ENCODE results near the gene APRT. TPM values are rescaled to one million over a fixed set of nuclear protein-coding genes. Genes with fewer than 3 reads are reported as not detected.

Gene APRT
- total and polyA plus RNA-seq, 9 of the 15 experiments (the other 6 are each of a cell fraction or from before 2014, with no cell fraction given) = 41.7 to 409 (median 146) TPM

DNA sequence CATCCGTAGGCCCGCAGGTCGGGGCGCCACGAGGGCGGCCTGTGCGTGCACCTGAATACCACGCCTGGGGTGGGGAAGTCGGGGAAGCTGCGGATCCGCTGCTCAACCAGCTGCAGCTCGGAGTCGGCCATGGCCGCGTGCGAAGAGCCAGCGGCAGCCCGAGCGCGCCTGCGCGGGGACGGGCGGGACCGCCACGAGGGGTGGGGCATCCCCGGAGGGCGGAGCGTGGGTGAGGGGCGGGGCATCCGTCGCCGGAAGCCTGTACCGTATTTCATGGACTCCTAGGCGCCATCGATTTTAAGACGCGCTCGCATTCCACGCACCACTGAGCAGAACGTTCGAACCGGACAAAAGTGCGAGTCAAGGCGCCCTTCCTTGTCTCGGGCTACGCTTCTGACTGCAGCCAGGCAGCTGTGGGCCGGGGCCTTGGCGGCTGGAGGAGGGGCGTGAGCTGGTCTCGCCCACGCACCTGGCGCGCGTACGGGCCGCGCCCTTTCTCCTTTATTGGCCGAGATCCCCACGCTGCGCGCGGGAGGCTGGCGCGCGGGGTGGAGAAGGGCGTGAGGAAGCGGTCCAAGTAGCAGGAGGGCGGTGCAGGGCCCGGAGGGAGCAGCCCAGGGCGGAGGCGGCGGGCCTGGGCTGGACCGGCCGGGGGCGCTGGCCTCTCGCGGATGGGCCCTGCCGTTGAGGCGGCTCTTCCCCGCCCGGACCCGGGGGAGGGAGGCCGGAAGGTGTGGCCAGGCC, at the start of gene APRT (continued):
- TF ChIP-seq BCLAF1 (IDR thresholded peaks at IDR 0.05; ENCODE audit: borderline replicate concordance in 1 of 2, control insufficient read depth in 1 of 2, low read depth in 2 of 2, low read length in 1 of 2) = peak in 1 of 2 experiments; percentile 12; a peak in 1 of 4 replicates
- peak; percentile 96 for TF ChIP-seq CTBP1 (IDR thresholded peaks at IDR 0.05; ENCODE audit: borderline replicate concordance)
- TF ChIP-seq ZC3H11A (IDR thresholded peaks at IDR 0.05; ENCODE audit: low read depth, low read length) = no peak
- no peak; the same call in none of the 2 replicates for TF ChIP-seq NR2C2 (CRISPR knock-in tag; IDR thresholded peaks at IDR 0.05)
- TF ChIP-seq NR2C2 (tag; IDR thresholded peaks at IDR 0.05) = peak; percentile 36
- TF ChIP-seq HNRNPLL (IDR thresholded peaks at IDR 0.05; ENCODE audit: low read depth, low read length, poor library complexity, severe bottlenecking) = no peak
- TF ChIP-seq RREB1 (CRISPR knock-in tag; IDR thresholded peaks at IDR 0.05) = peak; percentile 12; the same call in 1 of the 2 replicates
- TF ChIP-seq, protein P1, sequence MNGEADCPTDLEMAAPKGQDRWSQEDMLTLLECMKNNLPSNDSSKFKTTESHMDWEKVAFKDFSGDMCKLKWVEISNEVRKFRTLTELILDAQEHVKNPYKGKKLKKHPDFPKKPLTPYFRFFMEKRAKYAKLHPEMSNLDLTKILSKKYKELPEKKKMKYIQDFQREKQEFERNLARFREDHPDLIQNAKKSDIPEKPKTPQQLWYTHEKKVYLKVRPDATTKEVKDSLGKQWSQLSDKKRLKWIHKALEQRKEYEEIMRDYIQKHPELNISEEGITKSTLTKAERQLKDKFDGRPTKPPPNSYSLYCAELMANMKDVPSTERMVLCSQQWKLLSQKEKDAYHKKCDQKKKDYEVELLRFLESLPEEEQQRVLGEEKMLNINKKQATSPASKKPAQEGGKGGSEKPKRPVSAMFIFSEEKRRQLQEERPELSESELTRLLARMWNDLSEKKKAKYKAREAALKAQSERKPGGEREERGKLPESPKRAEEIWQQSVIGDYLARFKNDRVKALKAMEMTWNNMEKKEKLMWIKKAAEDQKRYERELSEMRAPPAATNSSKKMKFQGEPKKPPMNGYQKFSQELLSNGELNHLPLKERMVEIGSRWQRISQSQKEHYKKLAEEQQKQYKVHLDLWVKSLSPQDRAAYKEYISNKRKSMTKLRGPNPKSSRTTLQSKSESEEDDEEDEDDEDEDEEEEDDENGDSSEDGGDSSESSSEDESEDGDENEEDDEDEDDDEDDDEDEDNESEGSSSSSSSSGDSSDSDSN (IDR thresholded peaks at IDR 0.05; ENCODE audit: borderline replicate concordance in 1 of 2, low read depth in 2 of 2, low read length in 2 of 2) = peak; percentile 22 to 89; a peak in 2 of 4 replicates
- TF ChIP-seq PHF20 (IDR thresholded peaks at IDR 0.05; ENCODE audit: partially characterized antibody) = no peak
- TF ChIP-seq SAFB2 (IDR thresholded peaks at IDR 0.05; ENCODE audit: borderline replicate concordance, low read depth, low read length, severe bottlenecking) = no peak
- TF ChIP-seq SIRT6 (IDR thresholded peaks at IDR 0.05; ENCODE audit: low read depth, low read length) = no peak
- TF ChIP-seq CBFA2T3 (IDR thresholded peaks at IDR 0.05) = no peak
- TF ChIP-seq, protein P2, sequence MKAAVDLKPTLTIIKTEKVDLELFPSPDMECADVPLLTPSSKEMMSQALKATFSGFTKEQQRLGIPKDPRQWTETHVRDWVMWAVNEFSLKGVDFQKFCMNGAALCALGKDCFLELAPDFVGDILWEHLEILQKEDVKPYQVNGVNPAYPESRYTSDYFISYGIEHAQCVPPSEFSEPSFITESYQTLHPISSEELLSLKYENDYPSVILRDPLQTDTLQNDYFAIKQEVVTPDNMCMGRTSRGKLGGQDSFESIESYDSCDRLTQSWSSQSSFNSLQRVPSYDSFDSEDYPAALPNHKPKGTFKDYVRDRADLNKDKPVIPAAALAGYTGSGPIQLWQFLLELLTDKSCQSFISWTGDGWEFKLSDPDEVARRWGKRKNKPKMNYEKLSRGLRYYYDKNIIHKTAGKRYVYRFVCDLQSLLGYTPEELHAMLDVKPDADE (conservative IDR thresholded peaks at IDR 0.05; ENCODE audit: control insufficient read depth, low read depth, low read length) = peak; percentile 67
